Trophoblast cell (in vitro differentiated cells and primary cell): ENCODE data around the gene DAB1.
A peak's percentile ranks its signal among the peaks of the same experiment; 100 is the strongest.

Experiments used
- DNase-seq, 2 donors: peaks; one replicate each; pipeline ENCODE4 v3.0.0-alpha.2; 2016
- H2AFZ ChIP-seq: 2 replicates; pipeline ENCODE4 v1.6.1; 2013; ENCODE audit warnings: low read length, moderate library complexity, mild to moderate bottlenecking; ENCODE audit not compliant: insufficient read depth, poor library complexity
- H2AK5ac ChIP-seq: 2 replicates; pipeline ENCODE4 v1.6.1; 2013; ENCODE audit warnings: mild to moderate bottlenecking, low read length
- H2BK120ac ChIP-seq: 2 replicates; pipeline ENCODE4 v1.6.1; 2013; ENCODE audit warnings: low read length, mild to moderate bottlenecking, moderate library complexity; ENCODE audit not compliant: insufficient read depth, poor library complexity
- H2BK12ac ChIP-seq: 2 replicates; pipeline ENCODE4 v1.6.1; 2013; ENCODE audit warnings: mild to moderate bottlenecking, low read length, moderate library complexity
- H2BK5ac ChIP-seq: 2 replicates; pipeline ENCODE4 v1.6.1; 2013; ENCODE audit warnings: low read length, low read depth, moderate library complexity, mild to moderate bottlenecking; ENCODE audit not compliant: poor library complexity
- H3K14ac ChIP-seq: 2 replicates; pipeline ENCODE4 v1.6.1; 2013; ENCODE audit warnings: mild to moderate bottlenecking, low read length
- H3K18ac ChIP-seq: 2 replicates; pipeline ENCODE4 v1.6.1; 2013; ENCODE audit warnings: mild to moderate bottlenecking, low read length
- H3K23ac ChIP-seq: 2 replicates; pipeline ENCODE4 v1.6.1; 2013; ENCODE audit warnings: low read length
- H3K27ac ChIP-seq: 2 replicates; pipeline ENCODE4 v1.5.1; 2013; ENCODE audit warnings: low read depth, mild to moderate bottlenecking, inconsistent platforms, low read length, moderate library complexity
- H3K27me3 ChIP-seq: 2 replicates; pipeline ENCODE4 v1.6.1; 2013; ENCODE audit warnings: inconsistent platforms, mild to moderate bottlenecking, low read length, moderate library complexity; ENCODE audit not compliant: insufficient read depth
- H3K36me3 ChIP-seq, 2 experiments: 1 replicate in 1 of 2; 2 replicates in 1 of 2; pipeline ENCODE4 v1.6.1; 2013; ENCODE audit warnings: low read length in 2 of 2, mild to moderate bottlenecking in 2 of 2, moderate library complexity in 1 of 2; ENCODE audit not compliant: insufficient read depth in 2 of 2, control insufficient read depth in 1 of 2
- H3K4ac ChIP-seq: 2 replicates; pipeline ENCODE4 v1.6.1; 2013; ENCODE audit warnings: low read depth, mild to moderate bottlenecking, low read length, moderate library complexity
- H3K4me1 ChIP-seq, 2 experiments: 1 replicate in 1 of 2; 2 replicates in 1 of 2; pipeline ENCODE4 v1.6.1; 2013; ENCODE audit warnings: low read length in 2 of 2, mild to moderate bottlenecking in 2 of 2, moderate library complexity in 1 of 2; ENCODE audit not compliant: insufficient read depth in 2 of 2, control insufficient read depth in 1 of 2
- H3K4me2 ChIP-seq: 2 replicates; pipeline ENCODE4 v1.6.1; 2013; ENCODE audit warnings: inconsistent platforms, mild to moderate bottlenecking, low read length, moderate library complexity
- H3K4me3 ChIP-seq: 2 replicates; pipeline ENCODE4 v1.5.1; 2013; ENCODE audit warnings: mild to moderate bottlenecking, low read depth, low read length, inconsistent platforms
- H3K79me1 ChIP-seq: one replicate; pipeline ENCODE4 v1.6.1; 2013; ENCODE audit warnings: low read length
- H3K79me2 ChIP-seq: 2 replicates; pipeline ENCODE4 v1.6.1; 2013; ENCODE audit warnings: low read length, mild to moderate bottlenecking; ENCODE audit not compliant: control insufficient read depth, insufficient read depth, poor library complexity
- H3K9ac ChIP-seq: 2 replicates; pipeline ENCODE4 v1.6.1; 2013; ENCODE audit warnings: mild to moderate bottlenecking, low read length
- H3K9me3 ChIP-seq: 2 replicates; pipeline ENCODE4 v1.6.1; 2013; ENCODE audit warnings: low read depth, mild to moderate bottlenecking, control low read depth, inconsistent platforms, low read length; ENCODE audit not compliant: insufficient read depth
- H4K12ac ChIP-seq: 2 replicates; pipeline ENCODE4 v1.6.1; 2013; ENCODE audit warnings: low read depth, mild to moderate bottlenecking, low read length, moderate library complexity
- H4K8ac ChIP-seq: 2 replicates; pipeline ENCODE4 v1.6.1; 2013; ENCODE audit warnings: low read depth, mild to moderate bottlenecking, low read length, moderate library complexity
- H4K91ac ChIP-seq: one replicate; pipeline ENCODE4 v1.6.1; 2013; ENCODE audit warnings: low read depth, mild to moderate bottlenecking, low read length, moderate library complexity
- WGBS: extraction: QIAGEN DNeasy Blood & Tissue Kit; methylation state at CpG from one replicate; pipeline ENCODE4 v1.1.7; 2013; ENCODE audit warnings: missing lambda C conversion rate; ENCODE audit not compliant: insufficient read length, insufficient coverage; ENCODE audit errors: extremely low coverage; 5-methylcytosine and 5-hydroxymethylcytosine counted together

DAB1 gene

DNA sequence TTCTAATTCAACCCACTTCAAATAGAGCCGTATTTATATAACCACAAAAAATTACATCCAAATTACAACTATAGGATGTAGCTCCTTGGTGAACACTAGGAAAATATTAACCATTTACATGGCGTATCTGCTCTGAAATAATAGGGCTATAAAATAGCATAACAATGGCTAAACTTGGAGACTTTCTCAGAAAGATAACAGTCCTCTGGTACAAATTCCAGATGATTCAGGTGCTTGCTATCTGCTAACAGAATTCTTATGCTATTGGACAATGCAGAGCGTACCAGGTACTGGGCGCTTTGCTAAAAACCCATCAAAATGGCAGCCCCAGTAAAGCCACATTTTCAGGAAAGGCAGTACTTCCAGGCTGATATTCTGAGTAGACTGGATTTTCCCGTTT is 248.4 kb downstream of the DAB1 start:
- no peak overlapping the region for H2BK5ac ChIP-seq
- H3K79me2 ChIP-seq = no peaks in the 10 kb centered on the region
- H3K36me3 ChIP-seq = no peaks in the 10 kb centered on the region
- H3K14ac ChIP-seq = no peak overlapping the region
- no peak overlapping the region for H3K4ac ChIP-seq
- H4K91ac ChIP-seq = no peak overlapping the region
- no peaks in the 10 kb centered on the region for H3K9me3 ChIP-seq
- DNase-seq = peak in 1 of 2 donors; percentile 12
- H4K8ac ChIP-seq = no peak overlapping the region
- H3K27ac ChIP-seq = no peak overlapping the region
- no peak overlapping the region for H3K9ac ChIP-seq
- H2AK5ac ChIP-seq = no peak overlapping the region
- no peak overlapping the region for H3K4me2 ChIP-seq
- H3K4me3 ChIP-seq = no peak overlapping the region
- H3K4me1 ChIP-seq = no peaks in the 10 kb centered on the region
- H4K12ac ChIP-seq = no peak overlapping the region
- H2BK12ac ChIP-seq = no peak overlapping the region
- H3K23ac ChIP-seq = no peak overlapping the region
- no peaks in the 10 kb centered on the region for H3K79me1 ChIP-seq
- no peak overlapping the region for H3K18ac ChIP-seq
- H2BK120ac ChIP-seq = no peak overlapping the region
- H3K27me3 ChIP-seq = no peaks in the 10 kb centered on the region
- no peak overlapping the region for H2AFZ ChIP-seq
- no CpG with 5 or more reads among the region's 5 CpGs for WGBS

- DNase-seq = no peak
- WGBS = no CpG with 5 or more reads among the region's 1 CpG
These were observed 251.8 kb downstream of the DAB1 start for GRCh38 chr1:57172040-57172439.

DNA sequence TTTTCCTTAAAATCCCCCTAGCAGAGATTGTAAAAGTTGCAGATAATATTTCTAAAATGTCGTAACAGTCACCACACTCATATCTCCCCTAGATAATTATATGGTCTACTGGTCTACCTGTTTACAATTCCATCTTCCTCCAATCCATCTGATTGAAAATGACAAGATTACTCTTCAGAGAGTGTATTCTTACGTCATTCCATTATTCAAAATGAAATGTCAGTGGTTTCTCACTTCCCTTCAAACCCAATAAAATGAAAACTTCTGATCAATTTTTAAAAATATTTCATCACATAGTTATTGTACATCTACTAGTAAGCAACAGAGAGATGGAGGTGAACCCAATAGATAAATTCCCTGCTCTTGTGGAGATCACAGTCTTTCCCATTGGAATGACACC is 255.9 kb downstream of the DAB1 start:
- Histone ChIP-seq H2BK120ac (no peak overlapping the region), H2BK12ac (no peak overlapping the region), H3K9ac (no peak overlapping the region), H3K9me3 (no peaks in the 10 kb centered on the region), H2AFZ (no peak overlapping the region), H4K12ac (no peak overlapping the region), H3K36me3 (no peaks in the 10 kb centered on the region), H3K4me2 (no peak overlapping the region), H3K79me2 (no peaks in the 10 kb centered on the region), H3K23ac (no peak overlapping the region), H3K4me3 (no peak overlapping the region), H3K27ac (no peak overlapping the region), H2AK5ac (no peak overlapping the region), H3K4ac (no peak overlapping the region), H4K8ac (no peak overlapping the region), H3K4me1 (no peaks in the 10 kb centered on the region), H2BK5ac (no peak overlapping the region), H3K27me3 (no peaks in the 10 kb centered on the region), H3K18ac (no peak overlapping the region), H4K91ac (no peak overlapping the region), H3K14ac (no peak overlapping the region), H3K79me1 (no peaks in the 10 kb centered on the region)
- no peak for DNase-seq
- no CpG with 5 or more reads among the region's 2 CpGs for WGBS

More at GRCh38 chr1:57172040-57172439, 251.8 kb downstream of the DAB1 start:
- H4K91ac ChIP-seq = no peak overlapping the region
- H3K14ac ChIP-seq = no peak overlapping the region
- no peak overlapping the region for H3K27ac ChIP-seq
- H2BK12ac ChIP-seq = no peak overlapping the region
- H3K79me1 ChIP-seq = no peaks in the 10 kb centered on the region
- H3K79me2 ChIP-seq = no peaks in the 10 kb centered on the region
- no peak overlapping the region for H3K4me2 ChIP-seq
- no peaks in the 10 kb centered on the region for H3K36me3 ChIP-seq
- H3K4me1 ChIP-seq = no peaks in the 10 kb centered on the region
- no peak overlapping the region for H3K9ac ChIP-seq
- no peaks in the 10 kb centered on the region for H3K27me3 ChIP-seq
- H3K4me3 ChIP-seq = no peak overlapping the region
- no peak overlapping the region for H2AK5ac ChIP-seq
- no peak overlapping the region for H4K8ac ChIP-seq
- no peak overlapping the region for H2AFZ ChIP-seq
- no peak overlapping the region for H2BK120ac ChIP-seq
- H2BK5ac ChIP-seq = no peak overlapping the region
- H4K12ac ChIP-seq = no peak overlapping the region
- no peak overlapping the region for H3K18ac ChIP-seq
- no peak overlapping the region for H3K23ac ChIP-seq
- H3K4ac ChIP-seq = no peak overlapping the region
- H3K9me3 ChIP-seq = no peaks in the 10 kb centered on the region

- no peak overlapping the region for H4K8ac ChIP-seq
- H3K27ac ChIP-seq = no peak overlapping the region
- H3K9me3 ChIP-seq = no peaks in the 10 kb centered on the region
- H3K18ac ChIP-seq = no peak overlapping the region
- H3K4ac ChIP-seq = no peak overlapping the region
- no peak overlapping the region for H2AFZ ChIP-seq
- H2BK120ac ChIP-seq = no peak overlapping the region
- H3K23ac ChIP-seq = no peak overlapping the region
- no peak overlapping the region for H3K14ac ChIP-seq
- no peak overlapping the region for H4K12ac ChIP-seq
- no peak overlapping the region for H4K91ac ChIP-seq
- no peaks in the 10 kb centered on the region for H3K27me3 ChIP-seq
- no peak overlapping the region for H2BK5ac ChIP-seq
- H3K4me3 ChIP-seq = no peak overlapping the region
- DNase-seq = peak; percentile 8 to 14
- H3K79me2 ChIP-seq = no peaks in the 10 kb centered on the region
- no peak overlapping the region for H3K4me2 ChIP-seq
- H2BK12ac ChIP-seq = no peak overlapping the region
- WGBS = no CpG with 5 or more reads among the region's 1 CpG
- no peaks in the 10 kb centered on the region for H3K36me3 ChIP-seq
- no peaks in the 10 kb centered on the region for H3K79me1 ChIP-seq
- H3K9ac ChIP-seq = no peak overlapping the region
- H3K4me1 ChIP-seq = no peaks in the 10 kb centered on the region
- H2AK5ac ChIP-seq = no peak overlapping the region
These were observed 258.3 kb downstream of the DAB1 start for GRCh38 chr1:57165546-57165945.
